ENCODE measurements around the gene PFKFB4.

The PFKFB4 gene

GRCh38 chr3:48563382-48563918 is 6.8 kb upstream of the PFKFB4 start, which contains the start of gene UCN2:
UCN2 (minus strand) TSS chr3:48563781; CDS start chr3:48563124, 657 bp downstream.
- Histone ChIP-seq H2BK12ac (ENCODE audit: low read length) (no peak within 1 kb of the TSS), H4K12ac (ENCODE audit: low read depth, low read length) (no peak within 1 kb of the TSS), H2BK5ac (ENCODE audit: low read depth, low read length, poor library complexity) (no peak within 1 kb of the TSS), H3K4me3 (ENCODE audit: low read depth, low read length) (no peak within 1 kb of the TSS), H3K27me3 (ENCODE audit: insufficient read depth, low read length) (no peaks in the 10 kb centered on the region), H4K8ac (ENCODE audit: low read depth, low read length) (no peak within 1 kb of the TSS), H3K18ac (ENCODE audit: low read length) (no peak within 1 kb of the TSS), H3K14ac (ENCODE audit: low read length) (no peak within 1 kb of the TSS), H3K9me3 (ENCODE audit: insufficient read depth, low read depth, low read length) (no peaks in the 10 kb centered on the region), H3K27ac (ENCODE audit: low read depth, low read length) (no peak within 1 kb of the TSS), H3K23ac (ENCODE audit: low read length) (no peak within 1 kb of the TSS), H3K9ac (ENCODE audit: low read length) (no peak within 1 kb of the TSS), H3K79me1 (ENCODE audit: low read length) (no peaks in the 10 kb centered on the region), H3K36me3 (ENCODE audit: control insufficient read depth in 1 of 2, insufficient read depth in 2 of 2, low read length in 2 of 2) (peaks cover 27 to 33% of the 10 kb centered on the region in 2 experiments), H3K4ac (ENCODE audit: low read depth, low read length) (no peak within 1 kb of the TSS), H4K91ac (ENCODE audit: low read depth, low read length) (peak within 1 kb of the TSS; percentile 10), H2AFZ (ENCODE audit: insufficient read depth, low read length, poor library complexity) (no peak within 1 kb of the TSS), H3K4me2 (ENCODE audit: low read length) (no peak within 1 kb of the TSS), H2BK120ac (ENCODE audit: insufficient read depth, low read length, poor library complexity) (no peak within 1 kb of the TSS), H2AK5ac (ENCODE audit: low read length) (no peak within 1 kb of the TSS), H3K4me1 (ENCODE audit: control insufficient read depth in 1 of 2, insufficient read depth in 2 of 2, low read length in 2 of 2) (peaks cover 8 to 9% of the 10 kb centered on the region in 2 experiments), H3K79me2 (ENCODE audit: control insufficient read depth, insufficient read depth, low read length, poor library complexity) (no peaks in the 10 kb centered on the region)
- no peak for DNase-seq
- no CpG with 5 or more reads among the region's 6 CpGs for whole genome bisulfite sequencing (ENCODE audit: extremely low coverage, insufficient coverage, insufficient read length)

- Histone ChIP-seq H2AFZ (ENCODE audit: insufficient read depth, low read length, poor library complexity) (no peak overlapping the region), H2AK5ac (ENCODE audit: low read length) (no peak overlapping the region), H3K4me1 (ENCODE audit: control insufficient read depth in 1 of 2, insufficient read depth in 2 of 2, low read length in 2 of 2) (peaks cover 8 to 9% of the 10 kb centered on the region in 2 experiments)
Observed at GRCh38 chr3:48562367-48563095, 5.9 kb upstream of the PFKFB4 start.

GRCh38 chr3:48561045-48561736 is 4.6 kb upstream of the PFKFB4 start:
- H3K4me3 ChIP-seq (ENCODE audit: low read depth, low read length) = no peak overlapping the region
- no peak overlapping the region for H3K27ac ChIP-seq (ENCODE audit: low read depth, low read length)
- H3K9me3 ChIP-seq (ENCODE audit: insufficient read depth, low read depth, low read length) = no peaks in the 10 kb centered on the region
- no peak overlapping the region for H2BK120ac ChIP-seq (ENCODE audit: insufficient read depth, low read length, poor library complexity)
- no peak overlapping the region for H3K4ac ChIP-seq (ENCODE audit: low read depth, low read length)
- WGBS (ENCODE audit: extremely low coverage, insufficient coverage, insufficient read length) = no CpG with 5 or more reads among the region's 21 CpGs
- no peak overlapping the region for H3K18ac ChIP-seq (ENCODE audit: low read length)
- no peak overlapping the region for H2BK12ac ChIP-seq (ENCODE audit: low read length)
- H3K9ac ChIP-seq (ENCODE audit: low read length) = no peak overlapping the region
- no peaks in the 10 kb centered on the region for H3K27me3 ChIP-seq (ENCODE audit: insufficient read depth, low read length)
- no peak overlapping the region for H3K23ac ChIP-seq (ENCODE audit: low read length)
- peaks cover 15 to 24% of the 10 kb centered on the region in 2 experiments for H3K36me3 ChIP-seq (ENCODE audit: control insufficient read depth in 1 of 2, insufficient read depth in 2 of 2, low read length in 2 of 2)
- H3K14ac ChIP-seq (ENCODE audit: low read length) = no peak overlapping the region
- DNase-seq = peak in 1 of 2 donors; percentile 20
- H4K8ac ChIP-seq (ENCODE audit: low read depth, low read length) = peak overlapping the region; percentile 20
- H4K91ac ChIP-seq (ENCODE audit: low read depth, low read length) = peak overlapping the region; percentile 7
- H3K4me1 ChIP-seq (ENCODE audit: control insufficient read depth in 1 of 2, insufficient read depth in 2 of 2, low read length in 2 of 2) = peaks cover 8 to 11% of the 10 kb centered on the region in 2 experiments
- H2AFZ ChIP-seq (ENCODE audit: insufficient read depth, low read length, poor library complexity) = no peak overlapping the region
- no peak overlapping the region for H4K12ac ChIP-seq (ENCODE audit: low read depth, low read length)
- H2AK5ac ChIP-seq (ENCODE audit: low read length) = no peak overlapping the region
- peaks cover 2% of the 10 kb centered on the region for H3K79me1 ChIP-seq (ENCODE audit: low read length)
- peaks cover 4% of the 10 kb centered on the region for H3K79me2 ChIP-seq (ENCODE audit: control insufficient read depth, insufficient read depth, low read length, poor library complexity)
- no peak overlapping the region for H3K4me2 ChIP-seq (ENCODE audit: low read length)
- no peak overlapping the region for H2BK5ac ChIP-seq (ENCODE audit: low read depth, low read length, poor library complexity)

More at GRCh38 chr3:48562367-48563095, 5.9 kb upstream of the PFKFB4 start:
- H2BK5ac ChIP-seq (ENCODE audit: low read depth, low read length, poor library complexity) = no peak overlapping the region
- WGBS (ENCODE audit: extremely low coverage, insufficient coverage, insufficient read length) = no CpG with 5 or more reads among the region's 20 CpGs
- no peaks in the 10 kb centered on the region for H3K27me3 ChIP-seq (ENCODE audit: insufficient read depth, low read length)
- no peak overlapping the region for H2BK12ac ChIP-seq (ENCODE audit: low read length)
- H3K9me3 ChIP-seq (ENCODE audit: insufficient read depth, low read depth, low read length) = no peaks in the 10 kb centered on the region
- no peak overlapping the region for H4K8ac ChIP-seq (ENCODE audit: low read depth, low read length)
- H3K36me3 ChIP-seq (ENCODE audit: control insufficient read depth in 1 of 2, insufficient read depth in 2 of 2, low read length in 2 of 2) = peaks cover 23 to 30% of the 10 kb centered on the region in 2 experiments
- no peak overlapping the region for H3K4me3 ChIP-seq (ENCODE audit: low read depth, low read length)
- no peak overlapping the region for H3K14ac ChIP-seq (ENCODE audit: low read length)
- H3K27ac ChIP-seq (ENCODE audit: low read depth, low read length) = no peak overlapping the region
- H2BK120ac ChIP-seq (ENCODE audit: insufficient read depth, low read length, poor library complexity) = no peak overlapping the region
- H3K4ac ChIP-seq (ENCODE audit: low read depth, low read length) = no peak overlapping the region
- no peaks in the 10 kb centered on the region for H3K79me1 ChIP-seq (ENCODE audit: low read length)
- DNase-seq = no peak
- no peak overlapping the region for H3K4me2 ChIP-seq (ENCODE audit: low read length)
- H3K23ac ChIP-seq (ENCODE audit: low read length) = no peak overlapping the region
- H3K18ac ChIP-seq (ENCODE audit: low read length) = no peak overlapping the region
- H3K9ac ChIP-seq (ENCODE audit: low read length) = no peak overlapping the region
- no peaks in the 10 kb centered on the region for H3K79me2 ChIP-seq (ENCODE audit: control insufficient read depth, insufficient read depth, low read length, poor library complexity)
- no peak overlapping the region for H4K91ac ChIP-seq (ENCODE audit: low read depth, low read length)
- no peak overlapping the region for H4K12ac ChIP-seq (ENCODE audit: low read depth, low read length)

GRCh38 chr3:48560648-48561018 is 4.0 kb upstream of the PFKFB4 start:
- H4K8ac ChIP-seq (ENCODE audit: low read depth, low read length) = peak overlapping the region; percentile 20
- no peak overlapping the region for H2AK5ac ChIP-seq (ENCODE audit: low read length)
- H2AFZ ChIP-seq (ENCODE audit: insufficient read depth, low read length, poor library complexity) = no peak overlapping the region
- peaks cover 12 to 14% of the 10 kb centered on the region in 2 experiments for H3K4me1 ChIP-seq (ENCODE audit: control insufficient read depth in 1 of 2, insufficient read depth in 2 of 2, low read length in 2 of 2)
- peak overlapping the region; percentile 7 for H4K91ac ChIP-seq (ENCODE audit: low read depth, low read length)
- DNase-seq = no peak
- H2BK12ac ChIP-seq (ENCODE audit: low read length) = no peak overlapping the region
- no peak overlapping the region for H2BK120ac ChIP-seq (ENCODE audit: insufficient read depth, low read length, poor library complexity)
- H3K9ac ChIP-seq (ENCODE audit: low read length) = no peak overlapping the region
- H3K18ac ChIP-seq (ENCODE audit: low read length) = no peak overlapping the region
- H3K27ac ChIP-seq (ENCODE audit: low read depth, low read length) = no peak overlapping the region
- H3K36me3 ChIP-seq (ENCODE audit: control insufficient read depth in 1 of 2, insufficient read depth in 2 of 2, low read length in 2 of 2) = peaks cover 12 to 20% of the 10 kb centered on the region in 2 experiments
- no peak overlapping the region for H2BK5ac ChIP-seq (ENCODE audit: low read depth, low read length, poor library complexity)
- H4K12ac ChIP-seq (ENCODE audit: low read depth, low read length) = no peak overlapping the region
- WGBS (ENCODE audit: extremely low coverage, insufficient coverage, insufficient read length) = no CpG with 5 or more reads among the region's 5 CpGs
- no peak overlapping the region for H3K4me2 ChIP-seq (ENCODE audit: low read length)
- H3K23ac ChIP-seq (ENCODE audit: low read length) = no peak overlapping the region
- no peak overlapping the region for H3K14ac ChIP-seq (ENCODE audit: low read length)
- H3K79me2 ChIP-seq (ENCODE audit: control insufficient read depth, insufficient read depth, low read length, poor library complexity) = peaks cover 7% of the 10 kb centered on the region
- H3K79me1 ChIP-seq (ENCODE audit: low read length) = peaks cover 5% of the 10 kb centered on the region
- H3K4ac ChIP-seq (ENCODE audit: low read depth, low read length) = no peak overlapping the region
- H3K9me3 ChIP-seq (ENCODE audit: insufficient read depth, low read depth, low read length) = no peaks in the 10 kb centered on the region
- H3K27me3 ChIP-seq (ENCODE audit: insufficient read depth, low read length) = no peaks in the 10 kb centered on the region
- no peak overlapping the region for H3K4me3 ChIP-seq (ENCODE audit: low read depth, low read length)

All from trophoblast cell (in vitro differentiated cells and primary cell).